NOMO-1 treated with dmso at 0.1 percent for 144 hours (cell line): ENCODE data around the gene CACNA1A.

Experiments
- DNase-seq: peaks from one replicate; lab custom pipeline; 2025; ENCODE audit not compliant: unreplicated experiment; lab: John Stamatoyannopoulos, UW

Gene CACNA1A

DNA sequence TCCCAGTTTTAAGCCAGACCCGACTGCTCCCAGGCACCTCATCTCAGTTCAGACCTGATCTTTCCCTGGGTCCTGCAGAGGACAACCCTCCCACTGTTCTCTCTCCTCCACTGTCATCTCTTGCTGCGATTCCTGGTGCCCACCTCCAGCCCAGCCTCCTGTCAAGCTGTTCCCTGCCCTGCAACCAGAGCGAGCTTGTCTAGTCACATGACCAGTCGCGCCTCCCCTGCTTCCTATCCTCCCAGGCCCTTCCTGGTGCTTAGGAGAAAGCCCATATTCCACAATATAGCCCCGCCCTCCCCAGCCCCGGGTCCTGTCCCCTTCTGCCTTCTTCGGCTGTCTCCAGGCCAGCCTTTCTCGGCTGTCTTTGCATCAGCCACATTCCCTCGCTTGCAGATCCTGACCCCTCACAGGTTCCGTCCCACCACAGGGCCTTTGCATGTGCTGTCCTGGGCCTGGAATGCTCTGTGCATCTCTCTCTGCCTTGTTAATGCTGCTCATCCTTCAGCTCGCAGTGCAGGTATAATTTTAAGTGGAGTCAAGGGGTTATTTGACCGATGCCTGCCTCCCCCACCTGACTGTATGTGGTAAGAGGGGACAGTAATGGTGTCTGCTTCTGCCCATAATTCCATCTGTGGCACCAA is 267.3 kb downstream of the CACNA1A start:
- DNase-seq = no peak

DNA sequence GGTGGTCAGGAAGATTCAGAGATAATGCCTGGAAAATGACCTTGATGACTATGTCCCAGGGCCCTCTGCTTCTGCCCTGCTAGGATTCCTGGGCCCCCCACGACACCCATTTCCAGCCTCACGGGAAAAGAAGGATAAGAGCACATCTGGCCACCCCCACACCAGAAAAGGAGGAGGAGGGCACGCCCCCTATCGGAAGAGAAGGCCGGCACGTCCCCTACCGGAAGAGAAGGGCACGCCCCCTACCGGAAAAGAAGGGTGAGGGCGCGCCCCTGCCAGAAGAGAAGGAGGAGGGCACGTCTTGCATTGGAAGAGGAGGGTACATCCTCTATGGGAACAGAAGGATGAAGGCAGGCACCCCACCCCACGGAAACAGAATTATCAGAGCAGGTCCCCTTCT is 271.8 kb downstream of the CACNA1A start:
- no peak for DNase-seq

DNA sequence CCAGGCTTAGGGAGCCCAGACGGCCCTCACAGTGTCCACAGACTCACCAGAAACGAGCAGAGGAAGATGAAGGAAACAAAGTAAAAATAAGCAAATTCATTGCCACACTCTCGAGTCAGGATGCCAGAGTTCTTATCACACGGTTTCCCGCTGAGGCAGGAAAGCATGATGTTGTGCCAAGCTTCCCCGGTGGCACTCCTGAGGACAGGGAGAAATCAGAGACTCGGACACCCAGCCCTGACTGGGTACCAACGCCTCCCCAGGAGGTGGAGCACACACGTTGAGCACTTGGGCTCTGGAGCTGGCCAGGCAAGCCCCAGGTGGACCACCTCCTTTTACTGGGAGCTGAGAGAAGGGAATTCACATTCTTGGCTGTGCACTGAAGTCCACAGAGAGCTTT is 274.6 kb downstream of the CACNA1A start:
- DNase-seq = no peak

DNA sequence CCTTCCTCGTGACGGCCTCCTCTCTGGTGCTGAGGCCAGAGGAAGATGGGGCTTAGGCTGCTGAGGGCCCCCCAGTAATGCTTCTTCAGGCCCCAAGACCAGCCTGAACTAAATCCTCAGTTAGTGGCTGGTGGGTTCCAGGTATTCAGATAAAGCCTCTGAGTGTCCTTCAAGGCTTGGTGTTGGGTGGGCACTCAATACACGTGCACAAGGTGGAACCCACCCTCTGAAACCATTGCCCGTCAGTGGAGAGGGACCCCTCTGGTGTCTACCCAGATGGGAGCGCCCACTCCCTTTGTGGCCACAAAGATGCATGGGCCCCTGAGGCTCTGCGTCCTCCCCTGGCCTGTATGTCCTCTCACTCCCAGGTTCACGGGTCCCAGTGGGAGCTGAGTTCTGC is 277.0 kb downstream of the CACNA1A start:
- DNase-seq = no peak

DNA sequence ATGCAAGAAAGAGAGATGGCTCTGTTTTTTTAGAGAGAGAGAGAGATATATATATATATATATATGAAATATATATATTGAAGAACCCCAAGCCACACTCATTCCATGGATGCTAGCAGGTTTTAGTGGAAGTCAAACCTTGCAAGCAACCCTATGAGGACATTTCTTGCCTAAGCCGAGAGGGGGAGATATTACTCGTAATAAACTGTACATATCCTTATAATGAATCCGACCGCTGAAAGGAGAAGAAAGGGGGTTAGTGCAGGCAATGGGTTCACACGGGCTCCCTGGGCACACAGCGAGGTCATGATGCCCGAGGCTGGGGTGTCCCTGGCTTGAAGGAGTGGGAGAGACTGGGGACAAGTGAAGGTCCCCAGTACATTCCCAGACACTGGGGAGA is 277.7 kb downstream of the CACNA1A start:
- no peak for DNase-seq

DNA sequence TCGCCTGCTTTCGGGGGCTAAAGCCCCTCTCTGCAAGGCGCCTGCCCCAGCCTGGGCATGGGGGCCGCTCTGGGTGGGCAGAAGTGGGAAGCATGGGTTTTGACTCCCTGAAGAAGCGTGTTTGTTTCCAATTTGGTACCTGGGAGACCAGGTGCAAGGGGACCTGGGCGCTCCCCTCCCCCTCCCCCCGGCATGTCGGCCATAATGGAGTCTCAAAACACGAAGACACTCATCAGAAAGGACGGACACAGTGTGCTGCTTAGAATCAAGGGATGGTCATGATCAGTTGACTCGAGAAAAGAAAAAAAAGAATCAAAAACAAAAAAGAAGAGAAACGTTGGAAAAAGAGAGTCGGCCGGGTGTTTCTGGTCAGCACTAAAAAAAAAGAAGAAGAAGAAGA is 279.3 kb downstream of the CACNA1A start:
- DNase-seq = no peak

DNA sequence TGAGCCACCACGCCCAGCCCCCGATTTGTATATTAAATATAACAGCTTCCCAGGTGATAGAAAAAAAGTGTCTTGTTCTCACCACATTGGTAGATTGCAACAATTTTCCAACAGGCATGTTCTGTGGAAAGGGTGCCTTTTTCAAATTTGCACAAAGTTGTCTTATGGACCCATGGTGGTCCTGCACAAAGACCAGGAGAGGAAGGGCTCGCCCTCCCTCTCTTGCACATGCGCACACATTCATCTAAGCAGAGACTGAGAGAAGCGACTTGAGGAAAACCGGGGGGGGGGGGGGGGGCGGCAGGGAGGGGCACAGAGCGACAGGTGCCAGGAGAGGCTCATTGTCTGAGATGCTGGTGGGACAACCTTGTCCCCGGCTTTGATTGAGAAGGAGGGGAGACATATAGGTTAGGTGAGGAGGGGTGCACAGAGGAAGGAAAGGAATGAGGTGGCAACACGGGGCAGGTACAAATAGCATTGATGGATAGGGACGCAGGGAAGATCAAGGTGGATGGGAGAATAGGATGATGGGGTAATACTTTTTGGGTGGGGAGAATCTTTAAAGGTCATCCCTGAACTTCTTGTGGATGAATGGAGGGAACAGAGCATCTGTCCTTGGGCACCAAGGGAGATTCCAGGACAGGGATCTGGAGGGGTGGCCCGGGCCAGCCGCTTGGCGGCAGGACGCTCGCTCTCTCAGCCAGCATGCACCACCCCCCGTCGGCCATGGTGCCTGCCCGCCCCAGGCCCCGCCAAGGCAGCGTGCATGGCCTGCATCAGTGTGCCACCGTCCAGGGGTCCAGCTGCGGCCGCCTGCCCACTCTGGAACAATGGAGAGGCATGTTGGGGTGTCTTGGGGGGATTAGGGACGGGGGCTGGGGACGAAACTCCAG is 280.1 kb downstream of the CACNA1A start:
- DNase-seq = no peak

DNA sequence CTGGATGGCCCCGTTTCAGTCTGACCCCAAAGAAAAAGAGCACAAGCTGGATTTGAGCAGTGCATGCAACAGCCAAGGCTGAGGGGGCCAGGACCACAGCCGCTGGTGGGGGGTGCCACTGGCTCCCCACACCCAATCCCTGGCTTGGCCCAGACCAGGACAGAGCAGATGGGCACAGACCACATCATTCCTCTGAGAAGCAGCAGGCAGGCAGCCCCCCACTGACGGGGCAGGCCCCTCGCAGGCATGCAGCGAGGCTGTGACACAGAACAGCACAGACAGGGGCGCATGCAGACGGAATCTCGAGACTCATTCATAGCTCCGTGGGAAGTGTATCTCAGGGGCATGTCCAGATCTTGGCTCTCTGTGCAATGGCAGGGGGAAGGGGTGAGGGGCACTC is 281.2 kb downstream of the CACNA1A start:
- DNase-seq = no peak

DNA sequence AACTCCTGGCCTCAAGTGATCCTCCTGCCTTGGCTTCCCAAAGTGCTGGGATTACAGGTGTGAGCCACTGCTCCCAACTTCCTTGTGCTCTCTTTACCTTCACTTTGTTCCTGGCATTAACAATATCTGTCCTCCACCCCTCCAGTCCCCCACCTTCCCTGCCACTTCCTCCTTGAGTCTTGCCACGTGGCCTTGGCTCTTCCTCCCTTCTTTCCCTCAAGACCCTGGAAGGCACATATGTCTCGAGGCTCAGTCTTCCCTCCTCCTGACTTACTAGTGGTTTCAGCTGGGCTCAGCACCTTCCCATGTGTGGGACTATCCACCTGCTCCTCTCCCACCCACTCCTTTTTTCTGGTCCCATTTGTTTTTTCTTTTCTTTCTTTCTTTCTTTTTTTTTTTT is 285.4 kb downstream of the CACNA1A start:
- DNase-seq = no peak

DNA sequence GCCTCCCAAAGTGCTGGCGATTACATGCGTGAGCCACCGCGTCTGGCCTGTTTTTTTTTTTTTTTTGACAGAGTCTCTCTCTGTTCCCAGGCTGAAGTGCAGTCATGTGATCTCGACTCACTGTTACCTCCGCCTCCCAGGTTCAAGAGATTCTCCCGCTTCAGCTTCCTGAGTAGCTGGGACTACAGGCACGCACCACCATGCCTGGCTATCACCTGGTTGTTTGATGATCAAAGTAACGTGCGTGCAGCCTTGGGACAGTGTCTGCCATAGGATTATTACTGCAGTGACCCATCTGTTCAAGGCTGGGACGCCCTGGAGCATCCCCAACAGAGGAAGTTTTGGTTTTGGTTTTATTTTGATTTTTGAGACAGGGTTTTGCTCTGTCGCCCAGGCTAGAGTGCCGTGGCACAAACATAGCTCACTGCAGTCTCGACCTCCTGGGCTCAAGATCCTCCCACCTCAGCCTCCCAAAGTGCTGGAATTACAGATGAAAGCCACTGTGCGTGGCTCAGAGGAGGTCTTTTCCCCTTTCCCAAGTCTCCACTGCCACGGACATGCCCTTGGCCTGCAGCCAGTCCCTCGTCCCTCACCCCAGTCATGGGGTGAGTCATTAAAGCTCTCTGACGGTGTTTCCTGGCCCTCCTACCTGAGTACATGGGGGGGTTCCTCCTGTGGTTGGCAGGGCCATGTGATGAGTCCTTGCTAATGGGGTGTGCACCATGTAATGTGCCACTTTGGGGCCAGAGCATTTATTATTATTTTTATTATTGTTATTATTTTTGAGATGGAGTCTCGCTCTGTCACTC is 290.5 kb downstream of the CACNA1A start:
- no peak for DNase-seq

DNA sequence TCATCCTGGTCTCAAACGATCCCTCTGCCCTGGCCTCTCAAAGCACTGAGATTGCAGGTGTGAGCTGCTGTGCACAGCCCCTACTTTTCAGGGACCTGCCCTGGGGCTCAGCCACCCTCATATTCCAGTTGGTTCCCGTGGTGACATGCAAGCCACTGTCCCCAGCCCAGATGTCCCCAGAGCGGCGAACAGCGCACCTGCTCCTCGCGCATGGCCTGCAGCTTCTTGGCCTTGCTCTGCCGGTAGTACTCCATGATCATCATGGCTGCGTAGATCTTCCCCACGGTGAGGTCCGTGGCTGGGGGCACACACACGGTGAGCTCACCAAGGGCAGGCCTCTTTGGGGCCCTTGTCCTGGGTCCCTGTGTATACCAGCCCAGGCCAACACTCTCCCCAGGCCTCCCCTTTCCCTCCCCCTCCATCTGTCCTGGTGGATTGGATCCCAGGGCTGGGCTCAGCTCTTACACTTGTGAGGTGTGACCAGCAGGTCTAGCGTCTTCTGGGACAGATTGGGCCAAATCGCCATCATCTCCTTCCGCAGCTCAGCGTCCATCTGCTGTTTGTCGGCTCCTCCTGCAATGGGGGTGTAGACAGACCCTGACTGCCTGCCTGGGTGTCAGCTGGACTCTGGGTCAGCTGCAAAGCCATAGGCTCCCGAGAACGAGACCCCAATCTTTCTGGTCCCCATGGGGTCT is 292.1 kb downstream of the CACNA1A start:
- no peak for DNase-seq

DNA sequence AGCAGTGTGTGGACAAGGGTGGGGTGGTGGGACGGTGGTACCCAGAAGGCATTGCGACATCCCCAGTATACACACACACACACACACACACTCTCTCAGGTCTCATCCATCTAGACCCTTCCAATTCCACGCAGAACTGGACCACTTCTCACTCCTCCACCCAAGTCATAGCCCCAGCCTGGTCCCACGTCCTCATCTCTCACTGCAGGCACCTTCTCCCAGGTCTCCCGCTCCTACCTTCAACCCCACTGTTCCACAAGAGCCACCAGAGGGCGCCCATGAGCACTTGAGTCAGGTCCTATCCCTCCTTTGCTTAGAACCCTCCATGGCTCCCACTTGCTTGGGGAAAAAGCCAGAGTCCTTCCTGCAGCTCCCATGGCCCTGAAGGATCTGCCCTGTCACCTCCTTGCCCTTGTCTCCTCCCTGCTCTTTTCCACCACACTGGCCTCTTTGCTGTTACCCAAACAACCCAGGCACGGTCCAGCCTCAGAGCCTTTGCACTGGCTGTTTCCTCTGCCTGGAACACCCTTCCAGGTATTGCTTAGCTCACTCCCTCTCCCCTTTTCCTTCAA is 293.4 kb downstream of the CACNA1A start:
- DNase-seq = peak; percentile 40

DNA sequence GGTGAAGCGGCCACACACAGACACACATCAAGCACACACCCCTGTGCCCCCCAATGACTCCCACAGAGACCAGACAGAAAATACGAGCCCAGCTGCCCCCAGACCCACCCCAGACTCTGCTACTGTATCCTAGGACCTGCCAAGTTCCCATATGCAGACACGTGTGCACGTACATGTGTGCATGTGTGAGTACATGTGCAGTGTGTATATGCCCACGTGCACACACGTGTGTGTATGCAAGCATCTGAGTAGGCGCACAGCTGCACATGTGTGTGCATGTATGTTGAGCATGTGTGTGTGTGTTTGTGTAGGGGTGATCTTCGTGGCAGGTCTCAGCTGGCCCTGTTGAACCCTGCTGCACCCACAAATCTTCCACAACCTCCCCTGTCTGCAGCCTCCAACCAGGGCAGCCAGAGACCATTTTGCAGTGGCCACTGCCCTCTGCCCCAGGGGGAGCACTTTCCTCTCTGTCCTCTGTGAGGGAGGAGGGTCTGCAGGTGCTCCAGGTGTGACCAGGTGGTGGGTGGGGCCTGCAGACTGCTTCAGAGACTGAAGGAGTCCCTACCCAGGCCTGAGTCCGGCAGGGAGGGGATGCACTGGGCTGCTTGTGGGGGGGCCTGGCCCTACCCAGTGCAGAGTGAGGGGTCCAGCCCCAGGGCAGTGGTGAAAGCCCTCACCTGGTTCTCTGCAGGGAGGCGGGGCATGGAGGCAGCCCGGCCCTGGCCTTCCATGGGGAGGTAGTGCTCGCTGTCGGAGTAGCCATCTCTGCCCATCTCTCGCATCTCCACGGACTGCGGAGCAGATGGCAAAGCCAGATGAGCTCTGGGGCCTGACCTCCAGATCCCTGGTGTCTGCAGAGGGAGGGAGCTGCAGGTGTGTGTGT is 294.6 kb downstream of the CACNA1A start:
- no peak for DNase-seq

DNA sequence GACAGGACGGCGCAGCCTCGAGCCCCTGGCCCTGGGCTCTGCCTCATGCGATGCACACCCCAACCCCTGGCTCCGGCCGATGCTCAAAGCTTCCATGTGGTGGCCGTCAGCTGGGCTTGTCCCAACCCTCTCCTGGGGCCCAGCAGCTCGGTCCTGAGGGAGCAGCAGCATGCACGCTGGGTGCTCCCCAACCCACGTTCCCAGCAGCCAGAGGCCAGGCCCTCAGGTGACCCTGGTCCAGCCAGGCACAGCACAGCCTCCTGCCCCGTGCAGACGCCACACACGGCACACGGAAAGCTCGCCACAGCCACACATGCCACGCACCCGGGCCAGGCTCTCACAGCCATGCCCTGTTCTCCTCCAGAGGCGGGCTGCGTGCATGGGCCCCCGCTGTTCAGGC is 295.3 kb downstream of the CACNA1A start:
- DNase-seq = no peak

DNA sequence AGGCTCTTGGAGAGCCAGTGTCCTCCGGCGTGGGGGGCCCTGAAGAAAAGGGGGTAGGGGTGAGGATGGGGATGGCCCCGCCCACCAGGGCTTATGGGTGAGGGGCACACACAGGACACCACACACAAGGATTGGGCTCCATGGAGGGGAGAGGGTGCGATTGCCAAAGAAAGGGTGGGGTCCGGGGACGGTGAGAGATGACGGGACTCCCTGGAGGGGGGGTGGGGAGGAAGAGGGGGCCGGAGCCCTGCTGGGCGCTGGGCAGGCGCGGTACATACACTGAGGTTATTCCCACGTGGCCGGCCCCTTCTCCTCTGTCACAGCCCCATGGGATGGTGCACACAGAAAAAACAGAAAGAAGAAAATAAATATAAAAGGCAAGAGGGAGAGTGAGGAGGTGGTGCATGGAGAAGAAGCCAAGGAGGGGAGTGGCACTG is 295.9 kb downstream of the CACNA1A start:
- DNase-seq = no peak

DNA sequence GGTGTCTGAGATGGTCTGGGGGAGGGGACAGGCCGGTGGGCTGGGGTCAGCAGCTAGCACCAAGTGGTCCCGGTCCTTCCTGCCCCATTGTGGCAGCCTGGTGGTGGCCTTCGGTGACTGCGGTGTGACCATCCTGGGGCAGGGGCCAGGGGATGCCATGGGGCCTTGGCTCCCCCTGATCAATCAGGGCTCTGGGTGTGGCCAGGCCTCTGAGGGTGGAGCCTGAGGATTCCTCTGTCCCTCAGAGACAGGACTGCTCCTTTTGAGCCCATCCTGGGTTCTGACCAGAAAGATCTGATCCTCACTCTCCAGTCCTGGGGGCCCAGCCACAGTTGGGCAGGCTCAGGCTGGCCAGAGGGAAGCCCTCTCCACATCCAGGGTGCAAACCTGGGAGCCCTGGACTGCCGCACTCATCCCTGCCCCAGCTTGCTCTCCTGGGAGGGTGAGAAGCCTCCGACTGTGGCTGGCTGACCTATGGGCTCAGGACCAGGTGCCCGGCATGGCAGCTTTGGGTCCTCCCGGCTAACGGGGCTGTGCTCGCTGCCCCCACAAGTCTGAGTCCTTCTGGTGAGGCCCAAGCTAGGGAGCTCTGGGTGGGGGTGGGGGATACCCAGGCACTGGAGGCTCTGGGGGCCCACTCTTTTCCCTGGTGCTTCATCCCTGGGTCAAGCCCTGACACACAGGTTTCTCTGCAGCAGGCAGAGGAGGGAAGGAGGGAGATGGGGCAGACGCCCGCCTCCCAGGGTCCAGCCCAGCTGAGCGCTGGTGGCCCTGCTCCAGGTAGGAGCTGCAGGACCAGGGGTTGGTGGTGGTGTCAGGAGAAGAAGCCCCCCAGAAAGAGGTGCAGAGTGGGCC is 296.6 kb downstream of the CACNA1A start:
- no peak for DNase-seq

DNA sequence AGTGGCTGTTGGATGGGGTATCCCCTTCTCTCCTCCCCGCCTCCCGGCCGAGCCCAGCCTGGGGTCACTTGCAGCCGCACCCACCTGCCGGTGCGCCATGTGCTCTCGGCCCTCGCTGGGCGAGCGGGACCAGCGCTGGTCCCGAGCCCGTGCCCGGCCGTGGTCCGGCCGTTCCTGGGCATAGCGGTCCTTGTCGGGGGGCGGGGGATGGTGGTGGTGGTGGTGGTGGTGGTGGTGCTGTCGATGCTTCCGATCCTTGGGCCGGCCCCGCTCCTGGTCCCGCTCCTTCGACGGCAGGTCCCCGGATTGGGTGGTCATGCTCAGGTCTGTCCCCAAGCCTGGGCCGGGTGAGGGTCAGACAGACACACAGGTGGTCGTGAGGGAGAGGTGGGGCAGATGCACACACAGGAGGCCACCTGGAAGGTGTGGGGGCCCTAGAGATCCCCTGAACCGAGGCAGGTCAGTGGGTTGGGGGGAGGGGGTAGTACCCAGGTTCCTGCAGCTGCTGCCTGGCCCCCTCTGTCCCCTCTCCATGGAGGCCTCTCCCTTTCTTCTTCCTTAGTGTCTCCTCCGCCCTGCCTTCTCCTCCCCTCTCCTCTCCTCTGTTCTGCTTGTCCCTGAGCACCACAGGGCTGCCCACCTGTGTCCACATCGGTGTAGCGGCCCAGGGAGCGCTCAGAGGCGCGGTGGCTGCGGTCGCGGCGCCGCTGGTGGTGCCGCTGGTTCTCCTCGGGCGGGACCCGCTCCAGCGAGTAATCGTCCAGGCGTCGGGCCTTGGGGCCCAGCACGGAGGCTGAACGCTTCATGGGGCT is 297.4 kb downstream of the CACNA1A start:
- no peak for DNase-seq
